Upper lobe of left lung (tissue), 6 donors: Measurements from ENCODE around the gene SLC6A15. TPM values are rescaled to one million over a fixed set of nuclear protein-coding genes. Genes with fewer than 3 reads are reported as not detected.

Experiments used
- ATAC-seq, 2 donors: fragments of 200-7000 bp; cut with Tn5 transposase; one replicate each; pipeline ENCODE4 v1.9.1; 2022; ENCODE audit warnings: mild to moderate bottlenecking in 2 of 2, moderate library complexity in 2 of 2; ENCODE audit not compliant: low FRiP score in 2 of 2
- DNase-seq, 2 donors: peaks; one replicate each; pipeline ENCODE4 v3.0.0-alpha.2; 2019 to 2020
- H3K27ac ChIP-seq, 4 donors: fragments of 200-600 bp; sonication (generic); one replicate each; pipeline ENCODE4 v1.5.1; 2016 to 2019
- H3K27me3 ChIP-seq, 4 donors: fragments of 200-600 bp; sonication (generic); one replicate each; pipeline ENCODE4 v1.5.1; 2017 to 2019
- H3K36me3 ChIP-seq, 4 donors: fragments of 200-600 bp; sonication (generic); one replicate each; pipeline ENCODE4 v1.5.1; 2016 to 2019
- H3K4me1 ChIP-seq, 4 donors: fragments of 200-600 bp; sonication (generic); one replicate each; pipeline ENCODE4 v1.5.1; 2018 to 2019
- H3K4me3 ChIP-seq, 4 donors: fragments of 200-600 bp; sonication (generic); one replicate each; pipeline ENCODE4 v1.5.1; 2017 to 2019; ENCODE audit warnings: mild to moderate bottlenecking in 2 of 4, moderate library complexity in 1 of 4
- H3K9me3 ChIP-seq, 4 donors: fragments of 200-600 bp; sonication (generic); one replicate each; pipeline ENCODE4 v1.5.1; 2018 to 2019
- CTCF ChIP-seq, 6 experiments: fragments of 450-650 bp in 4 of 6; fragments of 200-600 bp in 2 of 6; sonication (generic) in 2 of 6; IDR thresholded peaks; one replicate each; pipeline ENCODE4 v1.5.1; 2016 to 2019; ENCODE audit warnings: antibody characterized with exemption in 6 of 6
- EP300 ChIP-seq, 4 donors: sonication (generic); formaldehyde crosslinking; IDR thresholded peaks; one replicate each; pipeline ENCODE4 v1.5.1; 2017; ENCODE audit warnings: antibody characterized with exemption in 4 of 4, control low read depth in 2 of 4
- POLR2A ChIP-seq, 4 donors: fragments of 450-650 bp; IDR thresholded peaks; one replicate each; pipeline ENCODE4 v1.5.1; 2016 to 2017; ENCODE audit warnings: antibody characterized with exemption in 4 of 4, mild to moderate bottlenecking in 2 of 4
- POLR2AphosphoS5 ChIP-seq, 2 donors: sonication (generic); formaldehyde crosslinking; IDR thresholded peaks; one replicate each; pipeline ENCODE4 v1.5.1; 2017; ENCODE audit warnings: antibody characterized with exemption in 2 of 2
- WGBS, 2 donors: methylation state at CpG; one replicate each; pipeline ENCODE4 v1.1.5; 2017 to 2018; 5-methylcytosine and 5-hydroxymethylcytosine counted together
- total RNA-seq, 6 donors: library from RNA; depleted of rRNA in 4 of 6; stranded (reverse); fragments of >200 nt in 4 of 6; gene quantifications; one replicate each; pipeline versions ENCODE4 v1.1.0 to v1.2.1, GENCODE V29; 2016 to 2021
- donor health status: DM: no; HTN: no; CAD: no; lungs with moderate emphysema.
- donor health status: DM: no; HTN: yes; CAD: no; lungs with severe emphysema.

Gene SLC6A15
- total RNA-seq, 6 donors from 2014 or later: 0.30 to 0.69 (median 0.44) TPM; not detected in 3

GRCh38 chr12:84874125-84874824 lies 38.3 kb downstream of the SLC6A15 start:
- peak in 1 of 2 donors; percentile 73 for ATAC-seq
- no peak for DNase-seq
- WGBS, 2 donors: 41 to 46% methylated on average over 7 of the region's 7 CpGs
- no peaks in the 10 kb centered on the region for H3K36me3 ChIP-seq
- H3K27me3 ChIP-seq: no peaks in the 10 kb centered on the region
- no peak overlapping the region for H3K27ac ChIP-seq
- no peaks in the 10 kb centered on the region for H3K4me1 ChIP-seq
- no peak for TF ChIP-seq POLR2A (IDR thresholded peaks at IDR 0.05)
- TF ChIP-seq CTCF (IDR thresholded peaks at IDR 0.05): peak; percentile 46 to 81 (median 68)
- no peaks in the 10 kb centered on the region for H3K9me3 ChIP-seq
- no peak overlapping the region for H3K4me3 ChIP-seq

- H3K4me3 ChIP-seq: no peak overlapping the region
- H3K9me3 ChIP-seq: no peaks in the 10 kb centered on the region
- no peaks in the 10 kb centered on the region for H3K4me1 ChIP-seq
- DNase-seq: no peak
- no peaks in the 10 kb centered on the region for H3K36me3 ChIP-seq
- WGBS, 2 donors: 70 to 75% methylated on average over 3 of the region's 3 CpGs
- no peak for ATAC-seq
- TF ChIP-seq CTCF (IDR thresholded peaks at IDR 0.05): no peak
- no peak for TF ChIP-seq POLR2A (IDR thresholded peaks at IDR 0.05)
- TF ChIP-seq EP300 (IDR thresholded peaks at IDR 0.05): no peak
- no peak for TF ChIP-seq POLR2AphosphoS5 (IDR thresholded peaks at IDR 0.05)
- H3K27ac ChIP-seq: no peak overlapping the region
- no peaks in the 10 kb centered on the region for H3K27me3 ChIP-seq
Measured at GRCh38 chr12:84862186-84862585, 50.4 kb downstream of the SLC6A15 start.

GRCh38 chr12:84860718-84861117 lies 51.9 kb downstream of the SLC6A15 start:
- Histone ChIP-seq H3K9me3 (no peaks in the 10 kb centered on the region), H3K4me1 (no peaks in the 10 kb centered on the region), H3K4me3 (no peak overlapping the region), H3K27me3 (no peaks in the 10 kb centered on the region), H3K36me3 (no peaks in the 10 kb centered on the region), H3K27ac (no peak overlapping the region)
- WGBS, 2 donors: 84 to 85% methylated on average over 2 of the region's 2 CpGs
- DNase-seq: no peak
- TF ChIP-seq EP300 (IDR thresholded peaks at IDR 0.05) (no peak), POLR2AphosphoS5 (IDR thresholded peaks at IDR 0.05) (no peak), POLR2A (IDR thresholded peaks at IDR 0.05) (no peak), CTCF (IDR thresholded peaks at IDR 0.05) (no peak)
- ATAC-seq: no peak

- Histone ChIP-seq H3K27ac (no peak overlapping the region), H3K4me1 (no peaks in the 10 kb centered on the region), H3K9me3 (no peaks in the 10 kb centered on the region), H3K4me3 (no peak overlapping the region), H3K27me3 (no peaks in the 10 kb centered on the region), H3K36me3 (no peaks in the 10 kb centered on the region)
- TF ChIP-seq POLR2A (IDR thresholded peaks at IDR 0.05) (no peak), CTCF (IDR thresholded peaks at IDR 0.05) (no peak), POLR2AphosphoS5 (IDR thresholded peaks at IDR 0.05) (no peak), EP300 (IDR thresholded peaks at IDR 0.05) (no peak)
- ATAC-seq (no peak), DNase-seq (no peak)
- WGBS, 2 donors: 41 to 45% methylated on average over 2 of the region's 2 CpGs
Measured at GRCh38 chr12:84858796-84859195, 53.8 kb downstream of the SLC6A15 start.
